Loucy (cell line): ENCODE results near the gene HOXD8.

Experiments
- H2AFZ ChIP-seq: fragments of 200-600 bp; sonication (generic); 2 replicates; pipeline ENCODE4 v1.6.0; 2016; ENCODE audit warnings: antibody characterized with exemption, mild to moderate bottlenecking, low read length, moderate library complexity
- H3F3A ChIP-seq: fragments of 200-600 bp; 2 replicates; pipeline ENCODE4 v1.6.0; 2016; ENCODE audit warnings: antibody characterized with exemption, low read depth, mild to moderate bottlenecking
- H3K27me3 ChIP-seq: fragments of 200-600 bp; sonication (generic); 2 replicates; pipeline ENCODE4 v1.6.1; 2014; ENCODE audit warnings: low read length, mild to moderate bottlenecking; ENCODE audit not compliant: insufficient read depth, poor library complexity, severe bottlenecking
- H3K36me3 ChIP-seq: fragments of 200-600 bp; sonication (generic); 2 replicates; pipeline ENCODE4 v1.6.1; 2016; ENCODE audit warnings: low read length; ENCODE audit not compliant: insufficient read depth
- H3K4me1 ChIP-seq: fragments of 200-600 bp; sonication (generic); 2 replicates; pipeline ENCODE4 v1.5.1; 2014; ENCODE audit warnings: low read length, mild to moderate bottlenecking; ENCODE audit not compliant: insufficient read depth, poor library complexity, severe bottlenecking
- H3K4me2 ChIP-seq: fragments of 200-600 bp; sonication (generic); 2 replicates; pipeline ENCODE4 v1.6.0; 2014; ENCODE audit warnings: antibody characterized with exemption, low read length, low read depth, mild to moderate bottlenecking; ENCODE audit not compliant: poor library complexity, severe bottlenecking
- H3K4me3 ChIP-seq: fragments of 200-600 bp; sonication (generic); 2 replicates; pipeline ENCODE4 v1.5.1; 2014; ENCODE audit warnings: low read length, mild to moderate bottlenecking, mixed read lengths; ENCODE audit not compliant: poor library complexity, severe bottlenecking
- H3K79me2 ChIP-seq: fragments of 200-600 bp; sonication (generic); 2 replicates; pipeline ENCODE4 v1.6.1; 2014; ENCODE audit warnings: low read length; ENCODE audit not compliant: insufficient read depth
- H3K9ac ChIP-seq: fragments of 200-600 bp; sonication (generic); 2 replicates; pipeline ENCODE4 v1.6.0; 2014; ENCODE audit warnings: mild to moderate bottlenecking, low read depth, low read length, moderate library complexity; ENCODE audit not compliant: poor library complexity, severe bottlenecking
- H3K9me2 ChIP-seq: fragments of 200-600 bp; sonication (generic); replicated peaks from 2 replicates; pipeline ENCODE4 v1.6.1; 2016; ENCODE audit warnings: low read depth, low read length, mixed read lengths
- H3K9me3 ChIP-seq: fragments of 200-600 bp; sonication (generic); 2 replicates; pipeline ENCODE4 v1.6.1; 2014; ENCODE audit warnings: mild to moderate bottlenecking, antibody characterized with exemption, low read length, low read depth; ENCODE audit not compliant: insufficient read depth
- H4K20me1 ChIP-seq: fragments of 200-600 bp; sonication (generic); 2 replicates; pipeline ENCODE4 v1.6.0; 2014; ENCODE audit warnings: antibody characterized with exemption, low read length, mild to moderate bottlenecking; ENCODE audit not compliant: insufficient read depth, poor library complexity, severe bottlenecking
- EZH2phosphoT487 ChIP-seq: fragments of 200-600 bp; IDR thresholded peaks from 2 replicates; pipeline ENCODE4 v1.6.1; 2018; ENCODE audit warnings: antibody characterized with exemption, mild to moderate bottlenecking, moderate library complexity, borderline replicate concordance
- TF ChIP-seq, protein P1 (sequence below): fragments of 200-600 bp; sonication (generic); conservative IDR thresholded peaks from 2 replicates; pipeline ENCODE4 v1.5.1; 2014; ENCODE audit warnings: mild to moderate bottlenecking, antibody characterized with exemption, low read length

The HOXD8 gene

DNA sequence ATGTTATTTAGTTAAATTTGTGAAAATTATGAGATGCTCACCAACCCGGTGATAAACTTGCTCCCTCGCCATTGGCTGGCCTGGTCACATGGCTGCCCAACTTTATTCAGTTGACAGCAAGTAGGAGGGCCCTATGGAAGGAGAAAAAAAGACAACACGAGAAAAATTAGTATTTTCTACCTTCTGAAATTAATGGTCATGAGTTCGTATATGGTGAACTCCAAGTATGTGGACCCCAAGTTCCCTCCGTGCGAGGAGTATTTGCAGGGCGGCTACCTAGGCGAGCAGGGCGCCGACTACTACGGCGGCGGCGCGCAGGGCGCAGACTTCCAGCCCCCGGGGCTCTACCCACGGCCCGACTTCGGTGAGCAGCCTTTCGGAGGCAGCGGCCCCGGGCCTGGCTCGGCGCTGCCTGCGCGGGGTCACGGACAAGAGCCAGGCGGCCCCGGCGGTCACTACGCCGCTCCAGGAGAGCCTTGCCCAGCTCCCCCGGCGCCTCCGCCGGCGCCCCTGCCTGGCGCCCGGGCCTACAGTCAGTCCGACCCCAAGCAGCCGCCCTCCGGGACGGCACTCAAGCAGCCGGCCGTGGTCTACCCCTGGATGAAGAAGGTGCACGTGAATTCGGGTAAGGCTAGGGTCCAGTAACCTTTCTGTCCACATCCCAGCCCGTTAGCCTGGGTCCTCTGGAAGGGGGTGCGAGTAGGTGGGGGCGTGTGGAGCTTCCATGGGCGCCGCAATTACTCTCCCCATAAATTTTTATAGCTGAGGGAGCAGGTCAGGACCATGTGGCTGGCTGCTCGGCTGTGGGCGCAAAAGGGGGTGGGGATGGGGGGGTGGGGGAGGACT, 22.2 kb downstream of the HOXD8 start, which contains the start of gene HOXD4:
Gene HOXD4, plus strand, starts transcription at position 109 of the 846 bp plus-strand sequence. Its CDS starts 84 bp downstream, at position 193.
- TF ChIP-seq EZH2phosphoT487: no peak
- TF ChIP-seq, protein P1, sequence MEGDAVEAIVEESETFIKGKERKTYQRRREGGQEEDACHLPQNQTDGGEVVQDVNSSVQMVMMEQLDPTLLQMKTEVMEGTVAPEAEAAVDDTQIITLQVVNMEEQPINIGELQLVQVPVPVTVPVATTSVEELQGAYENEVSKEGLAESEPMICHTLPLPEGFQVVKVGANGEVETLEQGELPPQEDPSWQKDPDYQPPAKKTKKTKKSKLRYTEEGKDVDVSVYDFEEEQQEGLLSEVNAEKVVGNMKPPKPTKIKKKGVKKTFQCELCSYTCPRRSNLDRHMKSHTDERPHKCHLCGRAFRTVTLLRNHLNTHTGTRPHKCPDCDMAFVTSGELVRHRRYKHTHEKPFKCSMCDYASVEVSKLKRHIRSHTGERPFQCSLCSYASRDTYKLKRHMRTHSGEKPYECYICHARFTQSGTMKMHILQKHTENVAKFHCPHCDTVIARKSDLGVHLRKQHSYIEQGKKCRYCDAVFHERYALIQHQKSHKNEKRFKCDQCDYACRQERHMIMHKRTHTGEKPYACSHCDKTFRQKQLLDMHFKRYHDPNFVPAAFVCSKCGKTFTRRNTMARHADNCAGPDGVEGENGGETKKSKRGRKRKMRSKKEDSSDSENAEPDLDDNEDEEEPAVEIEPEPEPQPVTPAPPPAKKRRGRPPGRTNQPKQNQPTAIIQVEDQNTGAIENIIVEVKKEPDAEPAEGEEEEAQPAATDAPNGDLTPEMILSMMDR: no peak
- H3K79me2 ChIP-seq: no peaks in the 10 kb centered on the region
- no peak within 1 kb of the TSS for H2AFZ ChIP-seq
- H3K36me3 ChIP-seq: no peaks in the 10 kb centered on the region
- no peaks in the 10 kb centered on the region for H3K9me2 ChIP-seq
- H3K4me1 ChIP-seq: no peaks in the 10 kb centered on the region
- H3K4me2 ChIP-seq: no peak within 1 kb of the TSS
- H3K9ac ChIP-seq: no peak within 1 kb of the TSS
- no peaks in the 10 kb centered on the region for H3F3A ChIP-seq
- H4K20me1 ChIP-seq: no peaks in the 10 kb centered on the region
- H3K4me3 ChIP-seq: no peak within 1 kb of the TSS
- H3K9me3 ChIP-seq: no peaks in the 10 kb centered on the region
- H3K27me3 ChIP-seq: no peaks in the 10 kb centered on the region

DNA sequence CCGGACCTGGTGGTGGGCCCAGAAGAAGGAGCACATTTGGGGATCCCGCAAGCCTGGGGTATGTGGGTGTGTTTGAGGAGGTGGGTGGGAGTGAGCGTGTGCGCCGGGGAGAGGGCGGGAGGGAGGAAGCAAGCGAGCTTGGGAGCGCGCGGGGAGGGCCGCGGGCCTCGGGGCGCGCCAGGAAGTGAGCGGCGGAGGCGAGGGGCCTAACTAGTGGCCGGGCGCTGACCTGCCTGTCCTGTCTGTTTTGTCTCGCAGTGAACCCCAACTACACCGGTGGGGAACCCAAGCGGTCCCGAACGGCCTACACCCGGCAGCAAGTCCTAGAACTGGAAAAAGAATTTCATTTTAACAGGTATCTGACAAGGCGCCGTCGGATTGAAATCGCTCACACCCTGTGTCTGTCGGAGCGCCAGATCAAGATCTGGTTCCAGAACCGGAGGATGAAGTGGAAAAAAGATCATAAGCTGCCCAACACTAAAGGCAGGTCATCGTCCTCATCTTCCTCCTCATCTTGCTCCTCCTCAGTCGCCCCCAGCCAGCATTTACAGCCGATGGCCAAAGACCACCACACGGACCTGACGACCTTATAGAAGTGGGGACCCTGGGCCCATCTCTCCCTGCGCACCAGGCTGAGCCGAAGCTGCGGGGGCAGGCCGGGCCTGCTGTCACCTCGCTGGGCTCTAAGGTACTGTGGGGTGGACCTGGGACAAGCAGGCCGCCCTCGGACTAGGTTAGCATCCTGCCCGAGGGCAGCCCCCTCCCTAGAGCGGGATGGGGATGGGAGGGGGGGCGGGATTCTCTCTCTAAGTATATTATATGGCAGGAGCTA, 23.1 kb downstream of the HOXD8 start:
- Histone ChIP-seq H3K4me2 (no peak overlapping the region), H3F3A (no peaks in the 10 kb centered on the region), H3K27me3 (no peaks in the 10 kb centered on the region)

DNA sequence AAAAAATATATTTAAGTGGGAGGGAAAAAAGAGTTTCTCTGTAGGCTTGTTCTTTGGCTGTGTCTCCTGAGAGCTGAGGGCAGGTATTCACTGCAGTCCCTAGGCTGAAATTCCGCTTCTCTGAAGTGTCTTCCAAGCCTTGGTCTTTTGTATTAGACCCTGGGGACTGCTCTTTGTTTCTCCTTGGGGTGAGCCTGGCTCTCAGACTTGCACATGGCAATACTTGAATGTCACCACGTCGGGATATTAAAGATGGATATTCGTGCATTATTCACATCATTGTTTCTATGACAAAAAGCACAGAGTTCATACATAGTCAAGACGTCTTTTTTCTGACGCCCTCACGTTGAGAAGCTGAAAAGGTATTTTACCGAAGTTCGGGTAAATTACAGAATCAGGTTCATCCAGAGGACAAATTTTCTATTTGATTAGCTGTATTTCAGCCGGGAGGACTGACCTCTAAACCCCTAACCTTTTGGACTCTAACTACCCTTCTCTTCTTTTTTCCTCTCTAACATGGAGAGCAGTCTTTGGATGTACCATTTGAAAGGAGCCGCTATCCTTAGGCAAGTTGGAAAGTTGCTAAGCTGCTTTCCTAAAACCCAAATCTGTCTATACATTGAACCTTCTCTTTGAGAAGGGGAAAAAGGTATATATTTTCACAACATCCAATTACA, 25.2 kb downstream of the HOXD8 start:
- Histone ChIP-seq H3K9me2 (no peaks in the 10 kb centered on the region), H2AFZ (no peak overlapping the region), H3K9ac (no peak overlapping the region), H3K36me3 (no peaks in the 10 kb centered on the region), H4K20me1 (no peaks in the 10 kb centered on the region), H3K4me1 (no peaks in the 10 kb centered on the region), H3F3A (no peaks in the 10 kb centered on the region), H3K27me3 (no peaks in the 10 kb centered on the region), H3K9me3 (no peaks in the 10 kb centered on the region), H3K4me3 (no peak overlapping the region), H3K79me2 (no peaks in the 10 kb centered on the region), H3K4me2 (no peak overlapping the region)
- TF ChIP-seq, protein P1: no peak
- TF ChIP-seq EZH2phosphoT487: no peak

More for the DNA sequence above, 23.1 kb downstream of the HOXD8 start:
- no peak overlapping the region for H3K4me3 ChIP-seq
- H3K4me1 ChIP-seq: no peaks in the 10 kb centered on the region
- no peaks in the 10 kb centered on the region for H3K9me3 ChIP-seq
- no peaks in the 10 kb centered on the region for H3K36me3 ChIP-seq
- no peaks in the 10 kb centered on the region for H3K9me2 ChIP-seq
- H2AFZ ChIP-seq: no peak overlapping the region
- H4K20me1 ChIP-seq: no peaks in the 10 kb centered on the region
- no peak overlapping the region for H3K9ac ChIP-seq
- H3K79me2 ChIP-seq: no peaks in the 10 kb centered on the region
- TF ChIP-seq, protein P1: no peak
- TF ChIP-seq EZH2phosphoT487: no peak
